Adrenal gland (tissue), 5 donors: Measurements from ENCODE around the gene HIRA.

ENCODE experiments used
- CTCF ChIP-seq, 6 experiments: fragments of 450-650 bp in 4 of 6; fragments of 200-600 bp in 2 of 6; sonication (generic) in 1 of 6; IDR thresholded peaks; 1 replicate in 5 of 6; 2 replicates in 1 of 6; pipeline versions ENCODE4 v1.5.1 to v1.8.0; 2016 to 2021; ENCODE audit warnings: antibody characterized with exemption in 6 of 6, mild to moderate bottlenecking in 2 of 6, moderate library complexity in 1 of 6
- POLR2A ChIP-seq, 2 donors: fragments of 450-650 bp; IDR thresholded peaks; one replicate each; pipeline ENCODE4 v1.6.1; 2017; ENCODE audit warnings: antibody characterized with exemption in 2 of 2, mild to moderate bottlenecking in 2 of 2, moderate library complexity in 1 of 2
- donor health status: DM: no; HTN: no; CAD: no.

- TF ChIP-seq POLR2A (IDR thresholded peaks at IDR 0.05) (no peak), CTCF (IDR thresholded peaks at IDR 0.05) (no peak)
Measured at GRCh38 chr22:19383292-19383691, 48.2 kb downstream of the HIRA start.
